Stimulated activated CD4-positive, alpha-beta T cell treated with anti-CD3 and anti-CD28 coated beads, Interleukin-4, amount 100 ng/mL, for 48 hours (primary cell): ENCODE results near the gene EXOSC5.

ENCODE experiments used
- DNase-seq, 2 donors: peaks; one replicate each; pipeline ENCODE4 v3.0.0-alpha.2; 2020; ENCODE audit warnings: low read depth in 2 of 2

EXOSC5 gene

GRCh38 chr19:41367848-41368301, 29.3 kb downstream of the EXOSC5 start:
- no peak for DNase-seq

- no peak for DNase-seq
These were observed 31.1 kb downstream of the EXOSC5 start for GRCh38 chr19:41366089-41366488.

- no peak for DNase-seq
These were observed 32.4 kb downstream of the EXOSC5 start for GRCh38 chr19:41364524-41365391.

GRCh38 chr19:41363753-41364523, 33.2 kb downstream of the EXOSC5 start, which contains the start of gene B9D2:
B9D2 (minus strand) TSS chr19:41364149; CDS start chr19:41363519, 630 bp downstream.
- DNase-seq, result peak; percentile 95 to 98

- no peak for DNase-seq
These were observed 33.8 kb downstream of the EXOSC5 start for GRCh38 chr19:41363371-41363752.

GRCh38 chr19:41362143-41362847, 34.9 kb downstream of the EXOSC5 start:
- DNase-seq, result no peak

- no peak for DNase-seq
These were observed 37.4 kb downstream of the EXOSC5 start for GRCh38 chr19:41359741-41360140.

GRCh38 chr19:41357746-41358145, 39.4 kb downstream of the EXOSC5 start:
- DNase-seq, result no peak

GRCh38 chr19:41356984-41357739, 40.0 kb downstream of the EXOSC5 start:
- no peak for DNase-seq

GRCh38 chr19:41355802-41356201, 41.4 kb downstream of the EXOSC5 start:
- DNase-seq, result no peak

- no peak for DNase-seq
These were observed 42.1 kb downstream of the EXOSC5 start for GRCh38 chr19:41355035-41355434.

GRCh38 chr19:41354343-41354953, 42.7 kb downstream of the EXOSC5 start:
- DNase-seq, result no peak

- DNase-seq, result peak; percentile 82 to 86
These were observed 43.5 kb downstream of the EXOSC5 start, which contains the start of gene TGFB1 for GRCh38 chr19:41353466-41354342. TGFB1 (minus strand) TSS chr19:41353922; CDS start chr19:41353044, 878 bp downstream.

- peak; percentile 66 for DNase-seq
These were observed 44.3 kb downstream of the EXOSC5 start for GRCh38 chr19:41352609-41353465.

GRCh38 chr19:41352279-41352608, 44.9 kb downstream of the EXOSC5 start:
- DNase-seq, result no peak

- peak; percentile 66 to 74 for DNase-seq
These were observed 45.6 kb downstream of the EXOSC5 start for GRCh38 chr19:41351339-41352245.

- no peak for DNase-seq
These were observed 46.3 kb downstream of the EXOSC5 start for GRCh38 chr19:41350735-41351338.
